NCI-H2029 treated with DMSO at 0.1 percent for 48 hours (cell line): ENCODE results near the gene ADGRG3.

Source experiments
- DNase-seq: peaks from one replicate; lab custom pipeline; 2025; lab: John Stamatoyannopoulos, UW

ADGRG3 gene, protein sequence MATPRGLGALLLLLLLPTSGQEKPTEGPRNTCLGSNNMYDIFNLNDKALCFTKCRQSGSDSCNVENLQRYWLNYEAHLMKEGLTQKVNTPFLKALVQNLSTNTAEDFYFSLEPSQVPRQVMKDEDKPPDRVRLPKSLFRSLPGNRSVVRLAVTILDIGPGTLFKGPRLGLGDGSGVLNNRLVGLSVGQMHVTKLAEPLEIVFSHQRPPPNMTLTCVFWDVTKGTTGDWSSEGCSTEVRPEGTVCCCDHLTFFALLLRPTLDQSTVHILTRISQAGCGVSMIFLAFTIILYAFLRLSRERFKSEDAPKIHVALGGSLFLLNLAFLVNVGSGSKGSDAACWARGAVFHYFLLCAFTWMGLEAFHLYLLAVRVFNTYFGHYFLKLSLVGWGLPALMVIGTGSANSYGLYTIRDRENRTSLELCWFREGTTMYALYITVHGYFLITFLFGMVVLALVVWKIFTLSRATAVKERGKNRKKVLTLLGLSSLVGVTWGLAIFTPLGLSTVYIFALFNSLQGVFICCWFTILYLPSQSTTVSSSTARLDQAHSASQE

DNA sequence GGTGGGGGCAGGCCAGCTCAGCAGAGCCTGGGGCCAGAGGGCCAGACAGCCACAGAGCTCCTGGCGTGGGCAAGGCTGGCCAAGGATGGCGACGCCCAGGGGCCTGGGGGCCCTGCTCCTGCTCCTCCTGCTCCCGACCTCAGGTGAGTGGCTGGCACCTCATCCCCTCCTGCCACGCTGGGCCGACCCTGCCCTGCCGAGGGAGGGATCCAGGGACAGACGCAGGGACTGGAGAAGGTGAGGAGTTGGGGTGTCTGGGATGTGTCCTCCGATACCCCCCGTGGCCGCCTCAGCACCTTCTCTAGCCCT lies at the start of gene ADGRG3:
TSS of gene ADGRG3 (plus strand) at position 44 of the 309 bp plus-strand sequence. CDS start at position 86, 42 bp downstream.
- DNase-seq: no peak

DNA sequence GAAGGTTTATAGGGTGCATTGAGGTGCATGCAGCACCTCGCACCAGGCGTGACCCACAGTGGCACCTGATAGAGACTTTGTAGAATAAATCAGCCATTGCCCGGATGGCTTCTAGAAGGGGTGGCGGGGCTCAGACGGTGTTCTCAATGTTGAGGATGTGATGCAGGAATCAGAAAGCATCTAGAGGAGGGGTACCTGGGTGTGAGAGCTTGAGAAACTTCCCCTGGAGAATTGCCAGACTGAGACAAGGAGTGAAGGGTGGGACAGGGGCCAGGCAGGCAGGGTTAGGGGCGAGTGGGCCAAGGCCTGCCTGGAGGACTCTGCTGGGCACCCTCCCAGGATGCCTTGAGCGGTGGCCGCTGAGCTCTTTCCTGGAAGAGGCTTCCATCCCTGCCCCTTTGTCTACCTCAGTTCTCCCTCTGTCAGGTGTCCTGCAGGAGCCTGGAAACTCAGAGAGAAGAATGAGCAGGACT lies 48.9 kb upstream of the ADGRG3 start:
- no peak for DNase-seq

DNA sequence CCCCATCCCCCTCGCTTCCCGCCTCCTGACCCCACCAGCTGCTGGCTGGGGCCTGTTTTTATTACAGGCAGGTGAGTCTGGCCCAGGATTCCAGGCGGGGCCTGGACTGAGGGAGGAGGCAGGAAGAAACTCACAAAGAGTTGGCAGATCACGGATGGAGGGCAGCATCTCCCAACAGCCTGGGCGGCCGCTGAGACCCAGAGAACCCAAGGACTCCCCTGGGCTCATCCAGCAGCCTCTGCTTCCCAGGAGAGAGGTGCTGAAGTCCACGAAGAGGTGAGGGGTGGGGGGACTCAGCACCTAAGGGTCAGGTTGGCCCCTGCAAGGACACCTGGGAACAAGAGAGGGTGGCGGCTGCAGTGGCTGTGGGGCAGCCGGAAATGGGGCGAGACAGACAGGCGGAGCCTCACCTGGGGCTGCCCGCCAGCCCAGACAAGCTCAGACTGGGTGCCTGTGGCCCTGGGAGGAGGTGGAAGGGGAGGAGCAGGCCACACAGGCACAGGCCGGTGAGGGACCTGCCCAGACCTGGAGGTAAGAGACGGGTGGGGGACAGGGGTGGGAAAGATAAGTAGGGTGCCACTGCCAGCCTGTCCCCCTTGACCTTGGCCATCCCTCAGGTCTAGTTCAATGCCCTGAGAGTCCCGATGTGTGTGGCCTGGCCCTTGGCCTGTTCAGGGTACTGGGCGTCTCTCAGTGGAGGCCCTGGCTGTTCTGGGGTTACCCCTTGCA lies 48.3 kb upstream of the ADGRG3 start:
- DNase-seq: peak; percentile 37

DNA sequence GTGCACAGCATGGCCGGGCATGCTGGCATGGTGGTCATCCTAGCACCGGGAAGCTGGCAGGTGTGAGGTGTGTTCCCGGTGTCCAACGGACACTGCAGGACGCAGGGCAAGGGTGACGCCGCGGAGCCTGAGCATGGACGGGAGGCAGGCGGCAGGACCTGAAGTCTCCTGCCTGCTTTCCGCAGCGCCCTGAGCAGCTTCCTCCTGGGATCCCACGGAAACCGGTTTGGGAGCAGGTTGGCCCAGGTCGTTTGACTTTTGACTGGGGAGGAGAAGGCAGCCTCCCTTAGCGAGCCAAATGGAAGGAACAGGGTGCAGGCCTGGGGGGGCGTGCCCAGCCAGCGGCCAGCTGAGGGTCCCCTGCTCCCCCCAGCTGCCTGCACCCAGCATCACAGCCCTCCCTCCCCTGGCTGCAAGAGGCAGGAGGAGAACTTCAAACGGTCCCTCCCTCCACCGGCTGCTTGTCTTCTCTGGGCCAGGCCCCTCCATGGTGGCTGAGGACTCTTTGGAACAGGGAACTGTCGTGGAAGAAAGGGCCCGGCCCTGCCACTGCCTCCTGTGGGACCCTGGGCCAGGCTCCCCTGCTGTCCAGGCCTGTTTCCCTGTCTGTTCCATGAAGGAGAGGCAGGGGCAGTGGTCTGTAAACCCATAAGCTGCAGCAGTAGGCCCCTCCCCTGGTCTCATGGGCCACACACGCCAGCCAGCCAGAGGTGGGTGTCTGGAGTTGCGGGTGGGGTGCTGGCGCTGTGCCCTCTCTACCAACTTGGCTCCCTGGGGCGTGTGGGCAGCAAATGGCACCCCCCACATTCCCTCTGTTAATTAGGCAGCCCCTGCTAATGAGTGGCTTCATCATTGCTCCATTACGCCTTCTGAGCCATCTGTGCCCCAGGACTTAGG lies 47.5 kb upstream of the ADGRG3 start:
- no peak for DNase-seq

DNA sequence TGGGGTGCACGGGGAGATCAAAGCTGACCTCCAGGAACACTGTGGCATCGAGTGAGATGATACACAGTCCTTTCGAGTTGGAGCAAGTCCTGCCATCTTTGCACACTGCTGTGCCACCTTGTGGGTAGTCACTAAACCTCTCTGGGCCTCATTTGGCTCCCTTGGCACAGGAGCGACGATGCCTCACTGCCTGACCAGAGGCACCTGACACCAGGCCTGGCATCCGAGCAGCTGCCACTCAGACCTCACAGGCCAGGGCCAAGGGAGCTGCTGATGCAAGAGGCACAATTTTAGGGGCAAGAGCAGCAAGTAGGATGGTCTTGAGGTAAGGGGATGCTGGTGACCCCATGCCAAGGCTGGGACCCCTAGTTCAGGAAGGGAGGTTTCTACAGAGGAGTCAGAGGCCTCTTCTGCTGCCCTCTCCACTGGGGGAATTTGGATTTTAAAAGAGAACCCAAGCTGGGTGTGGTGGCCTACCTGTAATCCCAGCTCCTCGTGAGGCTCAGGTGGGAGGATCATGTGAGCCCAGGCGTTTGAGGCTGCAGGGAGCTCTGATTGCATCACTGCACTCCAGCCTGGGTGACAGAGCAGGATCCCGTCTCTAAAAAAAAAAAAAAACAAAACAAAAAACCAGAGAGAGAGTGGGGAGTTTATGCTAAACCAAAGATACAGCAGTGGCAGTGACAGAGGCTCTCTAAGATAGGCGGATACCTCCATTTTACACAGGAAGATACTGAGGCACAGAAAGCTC lies 46.4 kb upstream of the ADGRG3 start:
- DNase-seq: no peak

DNA sequence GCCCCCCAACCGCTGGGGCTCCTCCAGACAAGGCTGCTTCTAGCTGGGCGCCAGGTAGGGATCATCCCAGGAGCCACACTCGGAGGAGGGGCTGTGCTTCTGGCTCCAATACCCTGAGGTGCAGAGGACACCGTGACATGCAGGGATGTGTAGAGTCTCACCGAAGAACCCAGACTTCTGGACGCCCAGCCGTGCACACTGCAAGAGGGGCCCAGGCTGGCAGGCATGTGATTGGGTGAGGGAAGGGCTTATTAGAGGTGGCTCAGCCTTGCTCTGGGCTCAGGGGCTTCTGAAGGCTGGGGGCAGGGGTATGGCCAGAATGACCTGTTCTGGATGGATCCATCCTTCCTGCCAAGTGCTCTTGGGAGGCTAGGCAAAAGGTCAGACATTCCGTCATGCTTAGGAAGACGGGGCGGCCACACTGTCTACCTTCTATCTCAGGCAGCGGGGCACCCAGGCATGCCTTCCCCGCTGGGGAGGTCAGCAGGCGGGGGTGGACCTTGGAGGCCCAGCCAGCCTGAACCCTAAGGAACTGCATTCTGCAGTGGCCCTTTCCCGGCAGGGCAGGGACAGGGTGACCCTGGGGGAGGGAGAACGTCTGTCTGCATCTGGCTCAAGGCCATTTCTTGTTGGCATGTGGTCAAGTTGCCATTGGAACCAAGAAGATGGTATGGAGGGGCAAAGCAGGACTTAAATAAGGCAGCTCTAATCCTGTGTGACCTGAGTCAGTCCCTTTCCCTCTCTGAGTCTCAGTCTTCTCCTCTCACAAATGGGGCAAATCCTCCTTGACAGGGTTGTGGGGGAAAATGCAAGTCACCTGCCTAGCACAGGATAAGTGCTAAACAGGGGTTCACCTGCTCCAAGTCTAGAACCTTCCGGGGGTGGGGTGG lies 45.5 kb upstream of the ADGRG3 start:
- DNase-seq: no peak

DNA sequence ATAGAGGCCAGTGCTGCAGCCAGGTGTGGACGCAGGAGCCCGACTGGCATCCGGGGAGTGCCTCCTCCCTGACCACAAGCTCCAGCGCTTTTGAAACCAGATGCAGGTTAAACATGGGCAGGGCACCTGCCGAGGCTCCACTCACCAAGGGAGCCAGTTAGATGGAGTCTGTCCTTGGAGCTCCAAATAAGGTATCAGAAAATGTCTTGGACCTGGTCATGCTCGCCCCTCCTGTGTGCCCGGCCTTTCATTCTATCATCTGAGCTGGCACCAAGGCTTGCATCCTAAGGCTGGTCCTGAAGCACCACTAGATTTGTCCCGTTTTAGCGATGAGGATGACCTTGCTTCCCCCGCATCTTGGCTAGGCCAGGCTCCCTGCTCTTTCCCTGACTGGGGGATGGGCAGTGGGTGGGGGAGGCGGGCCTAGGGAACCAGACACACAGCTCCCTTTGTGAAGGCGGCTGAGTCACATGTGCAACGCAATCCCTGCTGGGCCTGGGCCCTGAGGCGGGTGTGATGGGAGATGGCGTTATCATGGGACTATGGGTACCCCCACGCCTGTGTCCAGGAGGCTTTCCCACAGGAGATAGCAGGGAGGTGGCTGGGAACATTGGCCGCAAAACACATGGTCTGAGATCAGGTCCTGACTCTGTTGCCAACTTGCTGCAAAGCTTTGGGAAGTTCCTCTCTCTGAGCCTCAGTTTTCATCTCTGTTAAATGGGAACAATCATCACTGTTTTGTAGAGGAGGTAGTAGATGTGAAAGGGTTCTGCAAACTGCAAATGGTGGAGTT lies 44.7 kb upstream of the ADGRG3 start:
- DNase-seq: peak; percentile 39

DNA sequence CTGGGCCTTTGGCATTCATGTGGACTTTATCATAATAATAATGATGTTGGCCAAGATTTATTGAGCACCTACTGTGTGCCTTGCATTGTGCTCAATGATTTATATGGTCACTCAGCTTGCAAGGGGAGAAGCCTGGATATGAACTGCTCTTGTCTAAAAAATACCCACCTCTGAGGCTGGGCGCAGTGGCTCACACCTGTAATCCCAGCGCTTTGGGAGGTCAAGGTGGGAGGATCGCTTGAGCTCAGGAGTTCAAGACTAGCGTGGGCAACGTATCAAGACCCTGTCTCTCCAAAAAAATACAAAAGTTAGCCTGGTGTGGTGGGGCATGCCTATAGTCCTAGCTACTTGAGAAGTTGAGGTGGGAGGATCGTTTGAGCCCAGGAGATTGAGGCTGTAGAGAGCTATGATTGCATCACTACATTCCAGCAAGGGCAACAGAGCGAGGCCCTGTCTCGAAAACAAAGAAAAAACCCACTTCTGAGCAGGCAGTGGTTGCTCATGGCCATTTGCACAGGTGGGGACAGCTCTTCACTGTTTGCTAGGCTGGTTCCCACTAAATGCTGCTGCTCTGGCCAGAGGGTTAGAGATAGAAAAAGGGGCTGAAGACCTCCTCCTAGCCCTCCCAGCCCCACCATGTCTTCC lies 43.9 kb upstream of the ADGRG3 start:
- no peak for DNase-seq

DNA sequence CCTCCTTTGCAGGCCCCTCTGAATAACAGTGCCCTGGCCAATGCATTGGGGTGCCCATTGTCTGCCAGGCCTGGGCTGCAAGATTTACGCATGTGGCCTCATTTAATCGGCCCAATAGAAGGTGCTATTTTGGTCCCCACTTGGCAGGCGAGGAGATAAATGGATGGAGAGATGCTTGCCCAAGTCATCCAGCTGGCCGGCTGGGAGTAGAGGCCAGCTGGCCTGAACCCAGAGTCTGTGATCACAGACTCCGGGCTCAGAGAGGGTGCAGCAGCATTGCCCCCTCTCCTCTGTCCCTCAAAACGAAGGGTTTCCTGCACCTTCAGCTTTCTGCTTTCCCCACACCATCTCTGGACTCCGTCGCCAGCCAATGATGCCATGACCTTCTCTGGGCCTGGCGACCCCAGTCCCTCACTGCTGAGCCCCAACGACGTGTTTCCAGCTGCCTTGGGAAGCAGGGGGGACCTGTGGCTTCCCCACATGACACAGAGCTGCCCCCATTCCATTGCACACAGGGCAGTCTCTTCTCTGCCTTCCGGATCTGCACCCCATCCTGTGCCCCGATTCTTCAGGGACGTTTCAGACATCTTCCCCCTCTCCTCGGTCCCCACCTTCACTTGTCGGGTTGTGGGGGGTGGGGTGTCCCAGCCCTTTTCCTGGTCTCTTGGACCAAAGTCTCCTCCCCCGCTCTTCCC lies 43.2 kb upstream of the ADGRG3 start:
- no peak for DNase-seq

DNA sequence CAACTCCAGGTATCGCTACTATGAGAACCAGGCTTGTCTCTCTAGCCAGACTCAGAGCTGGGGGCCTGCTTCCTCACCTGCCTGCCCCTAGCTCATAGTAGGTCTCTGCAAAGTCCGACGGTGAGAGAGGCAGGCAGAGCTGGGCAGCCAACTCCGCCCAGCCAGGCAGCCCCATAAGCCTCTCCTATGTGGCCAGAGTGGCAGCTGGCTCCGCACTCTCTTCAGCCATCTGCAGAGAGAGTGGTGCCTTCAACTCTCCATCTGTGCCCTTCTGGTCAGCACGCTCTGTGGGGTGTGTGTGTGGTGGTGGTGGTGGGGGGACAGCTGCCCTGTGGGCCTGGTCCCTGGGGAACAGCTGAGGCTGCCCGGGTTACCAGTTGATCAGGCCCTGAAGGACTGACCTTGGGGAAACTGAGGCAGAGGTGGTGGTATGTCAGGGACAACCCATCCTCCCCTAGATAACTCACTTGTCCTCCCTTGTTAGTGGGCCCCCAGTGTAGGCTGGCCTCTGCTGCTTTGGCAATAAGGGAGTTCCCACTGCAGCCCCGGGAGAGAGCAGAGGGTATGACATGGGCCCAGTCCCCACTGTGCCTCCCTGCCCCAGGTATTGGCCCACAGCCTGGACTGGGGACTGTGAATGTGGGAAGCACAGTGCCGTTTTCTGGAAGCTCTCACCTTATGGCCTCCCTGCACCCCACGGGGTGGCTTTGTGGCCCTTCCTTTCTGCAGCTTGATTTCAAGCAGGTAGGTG lies 41.5 kb upstream of the ADGRG3 start:
- DNase-seq: no peak

DNA sequence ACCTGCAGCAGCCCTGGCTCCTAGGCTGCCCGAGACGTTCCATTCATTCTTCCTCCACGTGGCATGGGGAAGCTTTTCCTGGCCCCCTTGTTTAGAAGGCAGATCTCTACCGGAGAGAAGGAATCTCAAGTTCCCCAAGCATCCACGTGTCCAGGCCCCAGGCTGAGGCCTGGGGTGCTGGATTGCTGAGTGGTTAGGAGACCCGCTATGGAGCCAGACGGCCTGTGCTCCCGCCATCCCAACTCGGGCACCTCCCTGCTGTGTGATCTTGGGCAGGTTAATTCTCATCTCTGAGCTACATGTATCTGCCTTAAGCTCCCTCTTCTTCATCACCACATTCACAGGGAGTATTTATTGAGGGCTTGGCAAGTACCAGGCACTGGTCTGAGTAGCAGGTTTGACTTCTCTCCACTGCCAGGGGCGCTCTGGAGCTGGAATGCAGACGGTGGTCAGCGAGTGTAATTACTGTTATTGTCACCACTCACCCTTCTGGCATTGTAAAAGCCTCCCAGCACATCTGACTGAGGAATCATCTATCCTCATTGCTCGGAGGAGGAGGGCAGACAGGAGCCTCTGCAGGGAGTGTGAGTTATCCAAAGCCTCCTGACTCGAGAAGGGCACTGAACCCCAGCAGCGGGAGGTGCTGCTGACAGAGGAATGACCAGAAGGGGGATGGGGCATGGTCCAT lies 40.8 kb upstream of the ADGRG3 start:
- DNase-seq: no peak

DNA sequence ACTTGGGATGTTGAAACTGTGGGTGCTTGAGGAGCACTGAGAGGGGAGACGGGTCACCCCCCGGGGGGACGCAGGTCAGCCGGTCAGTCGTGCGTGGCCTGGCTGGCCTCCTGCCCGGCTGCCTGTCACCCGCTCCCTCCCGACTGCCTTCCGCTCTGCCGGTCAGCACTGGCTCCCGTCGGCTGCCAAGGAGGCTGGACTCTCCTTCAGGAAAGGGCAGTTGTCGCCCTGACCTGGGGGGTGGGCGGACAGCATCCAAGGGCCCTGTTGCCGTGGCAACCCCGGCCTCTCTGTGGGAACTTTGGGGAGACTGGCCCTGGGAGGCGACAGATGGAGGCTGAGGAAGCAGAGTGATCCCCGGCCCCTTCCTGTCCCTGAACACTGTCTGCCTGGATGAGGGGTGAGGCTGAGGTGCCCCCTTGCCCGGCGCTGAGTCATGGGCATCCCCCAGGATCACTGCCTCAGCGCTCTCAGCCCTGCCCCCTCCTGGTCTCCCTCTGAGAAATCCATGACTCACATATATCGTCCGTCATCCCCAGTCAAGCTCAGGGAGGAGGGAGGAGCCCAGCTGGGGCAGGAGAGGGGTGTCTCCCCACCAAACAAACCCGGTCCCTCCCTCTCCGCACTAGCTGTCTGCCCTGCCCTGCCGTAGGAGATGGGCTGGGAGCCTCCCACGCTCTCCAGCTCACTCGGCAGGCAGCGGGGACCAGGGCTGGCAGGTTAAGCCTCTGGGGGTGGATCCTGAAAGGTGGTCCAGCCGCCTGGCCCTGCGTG lies 39.9 kb upstream of the ADGRG3 start, which contains the start of gene ADGRG1:
TSS of gene ADGRG1 (plus strand) at position 623 of the 774 bp plus-strand sequence. CDS start 21,658 bp downstream, outside the sequence.
- no peak for DNase-seq

DNA sequence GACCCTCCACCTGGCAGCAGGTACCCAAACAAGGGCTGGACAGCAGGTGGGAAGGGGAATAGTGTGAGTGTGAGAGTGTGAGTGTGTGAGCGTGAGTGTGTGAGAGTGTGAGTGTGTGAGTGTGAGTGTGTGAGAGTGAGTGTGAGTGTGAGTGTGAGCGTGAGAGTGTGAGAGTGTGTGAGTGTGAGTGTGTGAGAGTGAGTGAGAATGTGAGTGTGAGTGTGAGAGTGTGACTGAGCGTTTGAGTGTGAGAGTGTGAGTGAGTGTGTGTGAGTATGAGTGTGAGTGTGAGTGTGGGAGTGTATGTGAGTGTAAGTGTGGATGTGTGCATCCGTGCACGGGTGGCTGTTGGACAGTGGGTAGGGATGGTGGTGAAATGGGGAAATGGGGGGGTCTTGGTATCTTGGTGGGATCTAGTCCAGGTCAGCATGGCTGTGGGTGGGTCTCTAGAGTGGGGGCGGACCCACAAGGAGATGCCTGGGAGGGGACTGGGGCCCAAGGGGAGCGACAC lies 39.3 kb upstream of the ADGRG3 start:
- no peak for DNase-seq

DNA sequence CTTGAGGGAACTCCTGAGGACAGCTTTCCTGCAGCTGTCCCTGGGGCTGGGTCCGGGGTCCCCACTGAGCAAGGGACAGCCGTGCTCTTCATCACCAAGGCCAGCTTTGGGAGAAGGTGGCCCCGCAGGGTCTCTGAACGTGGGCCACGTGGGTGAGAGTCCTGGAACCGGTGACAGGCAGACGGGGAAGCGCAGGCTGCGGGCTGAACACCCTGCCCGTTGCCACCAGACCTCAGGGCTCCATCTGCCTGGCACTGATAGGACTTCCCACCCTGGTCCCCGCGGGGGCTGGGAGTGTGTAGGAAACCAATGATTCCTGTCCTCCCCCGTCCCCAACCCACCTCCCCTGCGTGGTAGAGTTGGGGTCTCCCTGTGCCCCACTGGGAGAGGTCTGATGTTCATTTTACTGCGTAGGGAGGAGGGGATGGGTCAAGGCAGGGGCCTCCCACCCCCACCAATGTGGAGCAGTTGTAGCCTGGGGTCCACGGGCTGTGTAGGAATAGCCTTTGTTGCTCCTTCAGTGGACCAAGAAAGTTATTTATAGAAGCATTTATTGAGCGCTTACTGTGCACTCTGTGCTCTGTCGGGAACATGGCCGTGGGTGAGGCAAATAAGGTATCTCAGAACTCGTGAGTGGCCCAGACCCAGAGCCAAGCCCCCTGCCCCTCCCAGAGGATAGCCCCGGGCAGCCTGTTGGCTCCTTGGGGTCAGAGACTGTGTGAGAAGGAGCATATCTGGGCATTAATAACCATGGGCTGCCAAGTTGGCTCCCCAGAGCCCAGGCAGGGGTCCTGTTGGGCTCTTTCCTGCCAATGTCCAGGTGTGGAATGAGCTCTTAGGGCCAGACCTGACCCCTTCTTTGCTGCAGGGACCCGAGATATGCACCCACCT lies 38.3 kb upstream of the ADGRG3 start:
- no peak for DNase-seq

DNA sequence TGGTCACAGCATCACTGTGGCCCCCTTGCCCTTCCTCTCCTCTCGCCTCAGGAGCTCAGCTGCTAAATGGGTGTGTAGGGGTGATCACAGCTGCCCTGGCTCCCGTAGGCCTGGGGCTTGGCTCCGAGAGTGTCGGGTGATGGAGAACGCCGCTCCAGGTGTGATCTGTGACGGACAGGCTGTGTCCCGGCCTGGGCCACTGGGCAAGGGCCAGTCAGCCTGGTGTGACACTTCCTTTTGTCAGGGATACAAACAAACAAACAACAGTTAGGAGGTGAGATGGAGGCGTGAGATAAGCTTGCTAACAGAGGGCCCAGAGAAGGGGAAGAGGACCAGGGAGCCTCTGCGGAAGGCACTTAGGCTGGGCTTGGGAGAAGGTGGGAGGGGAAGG lies 37.7 kb upstream of the ADGRG3 start:
- DNase-seq: no peak
